ENCODE results near the gene SRBD1.
A peak's percentile ranks its signal among the peaks of the same experiment; 100 is the strongest.

Gene SRBD1

GRCh38 chr2:45450634-45451033 lies 160.4 kb downstream of the SRBD1 start:
- no peak for DNase-seq (ENCODE audit: low read depth)
- TF ChIP-seq, protein P1, sequence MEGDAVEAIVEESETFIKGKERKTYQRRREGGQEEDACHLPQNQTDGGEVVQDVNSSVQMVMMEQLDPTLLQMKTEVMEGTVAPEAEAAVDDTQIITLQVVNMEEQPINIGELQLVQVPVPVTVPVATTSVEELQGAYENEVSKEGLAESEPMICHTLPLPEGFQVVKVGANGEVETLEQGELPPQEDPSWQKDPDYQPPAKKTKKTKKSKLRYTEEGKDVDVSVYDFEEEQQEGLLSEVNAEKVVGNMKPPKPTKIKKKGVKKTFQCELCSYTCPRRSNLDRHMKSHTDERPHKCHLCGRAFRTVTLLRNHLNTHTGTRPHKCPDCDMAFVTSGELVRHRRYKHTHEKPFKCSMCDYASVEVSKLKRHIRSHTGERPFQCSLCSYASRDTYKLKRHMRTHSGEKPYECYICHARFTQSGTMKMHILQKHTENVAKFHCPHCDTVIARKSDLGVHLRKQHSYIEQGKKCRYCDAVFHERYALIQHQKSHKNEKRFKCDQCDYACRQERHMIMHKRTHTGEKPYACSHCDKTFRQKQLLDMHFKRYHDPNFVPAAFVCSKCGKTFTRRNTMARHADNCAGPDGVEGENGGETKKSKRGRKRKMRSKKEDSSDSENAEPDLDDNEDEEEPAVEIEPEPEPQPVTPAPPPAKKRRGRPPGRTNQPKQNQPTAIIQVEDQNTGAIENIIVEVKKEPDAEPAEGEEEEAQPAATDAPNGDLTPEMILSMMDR (IDR thresholded peaks at IDR 0.05; ENCODE audit: insufficient read depth, low read depth, low read length, missing control alignments): no peak
- H3K4me3 ChIP-seq (ENCODE audit: low read length): no peak overlapping the region

- TF ChIP-seq, protein P1 (IDR thresholded peaks at IDR 0.05; ENCODE audit: insufficient read depth, low read depth, low read length, missing control alignments): no peak
- no peak overlapping the region for H3K4me3 ChIP-seq (ENCODE audit: low read length)
- no peak for DNase-seq (ENCODE audit: low read depth)
These were observed 162.8 kb downstream of the SRBD1 start for GRCh38 chr2:45448217-45448616.

DNA sequence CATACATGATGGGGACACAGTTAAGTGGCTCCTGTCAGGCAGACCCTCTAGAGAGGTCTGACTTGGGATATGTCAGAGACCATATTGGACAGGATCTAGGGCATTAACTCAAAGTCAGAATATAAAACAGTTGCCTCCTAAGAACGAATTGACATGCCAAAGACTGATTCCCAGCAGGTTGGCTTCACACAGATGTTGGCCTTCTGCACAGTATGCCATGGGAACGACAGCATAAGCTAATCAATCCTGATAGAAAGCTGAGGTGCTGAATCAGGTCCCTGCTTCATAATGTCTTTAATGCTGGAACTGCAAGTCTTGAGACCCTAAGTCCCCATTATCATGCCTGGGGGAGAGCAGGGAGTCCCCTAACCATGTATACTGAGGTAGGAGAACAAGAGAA lies 165.1 kb downstream of the SRBD1 start:
- no peak overlapping the region for H3K4me3 ChIP-seq (ENCODE audit: low read length)
- TF ChIP-seq, protein P1 (IDR thresholded peaks at IDR 0.05; ENCODE audit: insufficient read depth, low read depth, low read length, missing control alignments): no peak
- DNase-seq (ENCODE audit: low read depth): no peak

DNA sequence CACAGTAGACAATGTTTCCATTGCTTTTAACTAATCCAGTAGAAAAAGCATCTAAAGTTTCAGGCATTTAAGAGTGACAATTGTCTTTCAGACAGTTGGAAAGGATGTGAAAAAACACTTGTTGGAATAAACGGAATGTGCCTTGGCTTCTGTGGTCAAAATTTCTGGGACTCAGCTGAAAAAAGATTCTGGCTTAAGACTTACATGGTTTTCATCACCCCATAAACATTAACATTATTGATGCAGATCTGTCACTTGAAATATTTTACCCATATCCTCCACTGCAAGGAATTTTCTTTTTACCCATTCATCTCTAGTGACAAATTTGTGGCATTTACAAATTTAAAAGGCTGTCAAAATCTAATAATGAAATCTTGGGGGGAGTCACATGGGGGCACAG lies 166.0 kb downstream of the SRBD1 start:
- DNase-seq (ENCODE audit: low read depth): no peak
- TF ChIP-seq, protein P1 (IDR thresholded peaks at IDR 0.05; ENCODE audit: insufficient read depth, low read depth, low read length, missing control alignments): no peak
- H3K4me3 ChIP-seq (ENCODE audit: low read length): no peak overlapping the region

DNA sequence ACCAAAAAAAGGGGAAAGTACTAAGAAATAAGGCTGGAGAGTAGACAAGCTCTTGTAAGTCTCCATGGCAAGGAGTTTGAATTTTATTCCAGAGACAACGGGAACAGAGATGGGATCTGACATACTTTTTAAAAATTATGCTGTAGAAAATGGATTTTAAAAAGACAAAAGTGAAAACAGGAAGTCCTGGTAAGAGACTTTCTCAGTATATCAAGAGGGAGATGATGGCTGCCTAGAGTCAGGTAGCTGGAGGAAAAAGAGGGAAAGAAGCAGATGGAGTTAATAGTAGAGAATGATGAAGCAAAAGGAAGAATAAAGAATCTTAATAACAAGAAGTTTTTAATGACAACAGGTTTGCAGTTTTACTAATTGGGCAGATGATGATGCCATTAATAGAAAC lies 168.1 kb downstream of the SRBD1 start:
- no peak for DNase-seq (ENCODE audit: low read depth)
- TF ChIP-seq, protein P1 (IDR thresholded peaks at IDR 0.05; ENCODE audit: insufficient read depth, low read depth, low read length, missing control alignments): no peak
- no peak overlapping the region for H3K4me3 ChIP-seq (ENCODE audit: low read length)

GRCh38 chr2:45442026-45442425 lies 169.0 kb downstream of the SRBD1 start:
- TF ChIP-seq, protein P1 (IDR thresholded peaks at IDR 0.05; ENCODE audit: insufficient read depth, low read depth, low read length, missing control alignments): no peak
- no peak for DNase-seq (ENCODE audit: low read depth)

DNA sequence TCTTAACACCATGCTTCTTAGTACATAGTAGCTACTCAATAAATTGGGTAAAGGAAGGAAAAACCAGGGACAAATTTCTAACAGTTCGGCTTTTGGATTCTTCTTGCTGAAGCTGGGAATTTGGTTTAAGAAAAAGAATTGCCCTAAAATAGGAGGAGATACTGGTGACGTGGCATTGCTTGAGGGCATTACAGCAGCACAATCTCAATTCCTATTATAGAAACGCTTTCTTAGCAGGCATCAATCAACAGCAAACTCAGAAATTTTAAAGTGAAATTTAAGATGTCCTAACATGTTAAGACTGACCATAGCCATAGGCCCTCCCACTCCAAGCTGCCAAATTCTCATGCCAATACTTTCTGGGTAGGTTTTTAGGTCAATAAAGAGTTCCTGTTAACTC lies 169.5 kb downstream of the SRBD1 start:
- TF ChIP-seq, protein P1 (IDR thresholded peaks at IDR 0.05; ENCODE audit: insufficient read depth, low read depth, low read length, missing control alignments): no peak
- peak; percentile 65 for DNase-seq (ENCODE audit: low read depth)
- no peak overlapping the region for H3K4me3 ChIP-seq (ENCODE audit: low read length)

More at GRCh38 chr2:45442026-45442425, 169.0 kb downstream of the SRBD1 start:
- H3K4me3 ChIP-seq (ENCODE audit: low read length): no peak overlapping the region
